ENCODE results near the gene TFDP2.

- TF ChIP-seq CTCF (IDR thresholded peaks at IDR 0.05) = no peak
- no peak for TF ChIP-seq EZH2 (IDR thresholded peaks at IDR 0.05; ENCODE audit: borderline replicate concordance, insufficient read depth, low read depth, low read length, poor library complexity, severe bottlenecking)
Observed at GRCh38 chr3:141969711-141970110, 179.6 kb downstream of the TFDP2 start.
